Measurements from ENCODE around the gene RBMS1. TPM values are rescaled to one million over a fixed set of nuclear protein-coding genes. Genes with fewer than 3 reads are reported as not detected.

Gene RBMS1
- total RNA-seq, 1 donor from 2014 or later: 28.4 TPM

GRCh38 chr2:160343404-160343803 lies 150.2 kb downstream of the RBMS1 start:
- no peaks in the 10 kb centered on the region for H3K9me3 Mint-ChIP-seq
- no peak for DNase-seq (ENCODE audit: low read depth, low spot score)
- H3K27ac Mint-ChIP-seq (ENCODE audit: unreplicated experiment): no peak overlapping the region
- no peaks in the 10 kb centered on the region for H3K36me3 Mint-ChIP-seq (ENCODE audit: low read depth)
- peaks cover 8% of the 10 kb centered on the region for H3K4me1 Mint-ChIP-seq
- no peak overlapping the region for H3K4me3 Mint-ChIP-seq
- no peaks in the 10 kb centered on the region for H3K27me3 Mint-ChIP-seq (ENCODE audit: low read depth)
- TF ChIP-seq CTCF (conservative IDR thresholded peaks at IDR 0.05): no peak

GRCh38 chr2:160339726-160340125 lies 153.9 kb downstream of the RBMS1 start:
- H3K36me3 Mint-ChIP-seq (ENCODE audit: low read depth): no peaks in the 10 kb centered on the region
- peaks cover 8% of the 10 kb centered on the region for H3K4me1 Mint-ChIP-seq
- H3K27ac Mint-ChIP-seq (ENCODE audit: unreplicated experiment): no peak overlapping the region
- H3K27me3 Mint-ChIP-seq (ENCODE audit: low read depth): no peaks in the 10 kb centered on the region
- H3K4me3 Mint-ChIP-seq: no peak overlapping the region
- no peaks in the 10 kb centered on the region for H3K9me3 Mint-ChIP-seq
- DNase-seq (ENCODE audit: low read depth, low spot score): no peak
- no peak for TF ChIP-seq CTCF (conservative IDR thresholded peaks at IDR 0.05)

- DNase-seq (ENCODE audit: low read depth, low spot score): no peak
- H3K4me1 Mint-ChIP-seq: peaks cover 8% of the 10 kb centered on the region
- TF ChIP-seq CTCF (conservative IDR thresholded peaks at IDR 0.05): no peak
- H3K4me3 Mint-ChIP-seq: no peak overlapping the region
- no peaks in the 10 kb centered on the region for H3K9me3 Mint-ChIP-seq
- no peaks in the 10 kb centered on the region for H3K27me3 Mint-ChIP-seq (ENCODE audit: low read depth)
- no peaks in the 10 kb centered on the region for H3K36me3 Mint-ChIP-seq (ENCODE audit: low read depth)
- no peak overlapping the region for H3K27ac Mint-ChIP-seq (ENCODE audit: unreplicated experiment)
Measured at GRCh38 chr2:160338901-160339685, 154.5 kb downstream of the RBMS1 start.

GRCh38 chr2:160337728-160338127 lies 155.9 kb downstream of the RBMS1 start:
- no peak for TF ChIP-seq CTCF (conservative IDR thresholded peaks at IDR 0.05)
- DNase-seq (ENCODE audit: low read depth, low spot score): no peak
- Mint-ChIP-seq H3K4me1 (peaks cover 8% of the 10 kb centered on the region), H3K4me3 (no peak overlapping the region), H3K9me3 (no peaks in the 10 kb centered on the region), H3K27ac (ENCODE audit: unreplicated experiment) (no peak overlapping the region), H3K36me3 (ENCODE audit: low read depth) (no peaks in the 10 kb centered on the region), H3K27me3 (ENCODE audit: low read depth) (no peaks in the 10 kb centered on the region)

- H3K27me3 Mint-ChIP-seq (ENCODE audit: low read depth): no peaks in the 10 kb centered on the region
- peaks cover 16% of the 10 kb centered on the region for H3K4me1 Mint-ChIP-seq
- no peak overlapping the region for H3K27ac Mint-ChIP-seq (ENCODE audit: unreplicated experiment)
- DNase-seq (ENCODE audit: low read depth, low spot score): no peak
- H3K36me3 Mint-ChIP-seq (ENCODE audit: low read depth): no peaks in the 10 kb centered on the region
- no peak overlapping the region for H3K4me3 Mint-ChIP-seq
- TF ChIP-seq CTCF (conservative IDR thresholded peaks at IDR 0.05): no peak
- H3K9me3 Mint-ChIP-seq: no peaks in the 10 kb centered on the region
Measured at GRCh38 chr2:160336635-160337034, 157.0 kb downstream of the RBMS1 start.
